ENCODE measurements around the gene SMIM35.

SMIM35 gene

GRCh38 chr11:118058311-118059245 lies 28.2 kb downstream of the SMIM35 start:
- no peak for DNase-seq (ENCODE audit: low read depth, low spot score)

- no peak for DNase-seq (ENCODE audit: low read depth, low spot score)
These were observed 29.3 kb downstream of the SMIM35 start for GRCh38 chr11:118057251-118058145.

GRCh38 chr11:118056806-118057205 lies 30.0 kb downstream of the SMIM35 start:
- DNase-seq (ENCODE audit: low read depth, low spot score): no peak

GRCh38 chr11:118055966-118056365 lies 30.8 kb downstream of the SMIM35 start:
- no peak for DNase-seq (ENCODE audit: low read depth, low spot score)

- DNase-seq (ENCODE audit: low read depth, low spot score): no peak
These were observed 31.8 kb downstream of the SMIM35 start for GRCh38 chr11:118054712-118055640.

GRCh38 chr11:118052581-118053206 lies 34.1 kb downstream of the SMIM35 start:
- no peak for DNase-seq (ENCODE audit: low read depth, low spot score)

- DNase-seq (ENCODE audit: low read depth, low spot score): peak; percentile 14
These were observed 34.9 kb downstream of the SMIM35 start for GRCh38 chr11:118051611-118052461.

- DNase-seq (ENCODE audit: low read depth, low spot score): no peak
These were observed 35.6 kb downstream of the SMIM35 start for GRCh38 chr11:118051136-118051610.

GRCh38 chr11:118050208-118050891 lies 36.4 kb downstream of the SMIM35 start:
- no peak for DNase-seq (ENCODE audit: low read depth, low spot score)

- no peak for DNase-seq (ENCODE audit: low read depth, low spot score)
These were observed 37.0 kb downstream of the SMIM35 start for GRCh38 chr11:118049771-118050170.

GRCh38 chr11:118048472-118049370 lies 38.0 kb downstream of the SMIM35 start:
- no peak for DNase-seq (ENCODE audit: low read depth, low spot score)

GRCh38 chr11:118047749-118048148 lies 39.0 kb downstream of the SMIM35 start:
- no peak for DNase-seq (ENCODE audit: low read depth, low spot score)

- DNase-seq (ENCODE audit: low read depth, low spot score): no peak
These were observed 39.6 kb downstream of the SMIM35 start for GRCh38 chr11:118046964-118047700.

GRCh38 chr11:118046051-118046963 lies 40.5 kb downstream of the SMIM35 start:
- DNase-seq (ENCODE audit: low read depth, low spot score): no peak

GRCh38 chr11:118045191-118045590 lies 41.6 kb downstream of the SMIM35 start:
- no peak for DNase-seq (ENCODE audit: low read depth, low spot score)

- no peak for DNase-seq (ENCODE audit: low read depth, low spot score)
These were observed 44.0 kb downstream of the SMIM35 start for GRCh38 chr11:118042796-118043195.

All from activated naive CD8-positive, alpha-beta T cell treated with anti-CD3 and anti-CD28 coated beads, Interleukin-2, amount 50 U/mL, for 16 hours (primary cell).